GM12864 (cell line): ENCODE measurements around the gene TOM1L2.

ENCODE experiments used
- DNase-seq: peaks from one replicate; pipeline ENCODE4 v3.0.0-alpha.2; 2011; ENCODE audit warnings: low read depth
- H3K4me3 ChIP-seq: 2 replicates; pipeline ENCODE4 v1.5.1; 2011; ENCODE audit warnings: mild to moderate bottlenecking, low read depth, low read length, control low read depth
- CTCF ChIP-seq: IDR thresholded peaks from 2 replicates; pipeline ENCODE4 v1.5.1; 2011; ENCODE audit warnings: low read depth, mild to moderate bottlenecking, moderate library complexity, low read length, control low read depth, inconsistent platforms; ENCODE audit errors: missing control alignments

The TOM1L2 gene

GRCh38 chr17:18015593-18015992 is 43.4 kb upstream of the TOM1L2 start:
- no peak for DNase-seq
- no peak for TF ChIP-seq CTCF
- H3K4me3 ChIP-seq, result no peak overlapping the region

DNA sequence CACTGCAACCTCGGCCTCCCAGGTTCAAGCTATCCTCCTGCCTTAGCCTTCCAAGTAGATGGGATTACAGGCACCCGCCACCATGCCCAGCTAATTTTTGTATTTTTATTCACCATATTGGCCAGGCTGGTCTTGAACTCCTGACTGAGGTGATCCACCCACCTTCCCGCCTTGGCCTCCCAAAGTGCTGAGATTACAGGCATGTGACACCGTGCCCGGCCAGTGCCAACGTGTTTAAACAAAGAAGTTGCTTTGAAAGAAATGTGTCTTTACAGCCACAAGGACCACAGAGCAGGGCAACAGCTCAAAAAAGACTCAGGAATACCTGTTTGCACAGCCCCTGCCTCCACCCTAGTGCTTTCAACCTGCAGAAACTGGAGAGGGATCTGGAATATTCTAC is 41.8 kb upstream of the TOM1L2 start:
- no peak overlapping the region for H3K4me3 ChIP-seq
- TF ChIP-seq CTCF, result no peak
- DNase-seq, result no peak

GRCh38 chr17:18011286-18011685 is 39.1 kb upstream of the TOM1L2 start:
- no peak overlapping the region for H3K4me3 ChIP-seq
- no peak for TF ChIP-seq CTCF

GRCh38 chr17:18009609-18010420 is 37.6 kb upstream of the TOM1L2 start:
- no peak for DNase-seq
- H3K4me3 ChIP-seq, result no peak overlapping the region
- TF ChIP-seq CTCF, result no peak

More at GRCh38 chr17:18011286-18011685, 39.1 kb upstream of the TOM1L2 start:
- no peak for DNase-seq

DNA sequence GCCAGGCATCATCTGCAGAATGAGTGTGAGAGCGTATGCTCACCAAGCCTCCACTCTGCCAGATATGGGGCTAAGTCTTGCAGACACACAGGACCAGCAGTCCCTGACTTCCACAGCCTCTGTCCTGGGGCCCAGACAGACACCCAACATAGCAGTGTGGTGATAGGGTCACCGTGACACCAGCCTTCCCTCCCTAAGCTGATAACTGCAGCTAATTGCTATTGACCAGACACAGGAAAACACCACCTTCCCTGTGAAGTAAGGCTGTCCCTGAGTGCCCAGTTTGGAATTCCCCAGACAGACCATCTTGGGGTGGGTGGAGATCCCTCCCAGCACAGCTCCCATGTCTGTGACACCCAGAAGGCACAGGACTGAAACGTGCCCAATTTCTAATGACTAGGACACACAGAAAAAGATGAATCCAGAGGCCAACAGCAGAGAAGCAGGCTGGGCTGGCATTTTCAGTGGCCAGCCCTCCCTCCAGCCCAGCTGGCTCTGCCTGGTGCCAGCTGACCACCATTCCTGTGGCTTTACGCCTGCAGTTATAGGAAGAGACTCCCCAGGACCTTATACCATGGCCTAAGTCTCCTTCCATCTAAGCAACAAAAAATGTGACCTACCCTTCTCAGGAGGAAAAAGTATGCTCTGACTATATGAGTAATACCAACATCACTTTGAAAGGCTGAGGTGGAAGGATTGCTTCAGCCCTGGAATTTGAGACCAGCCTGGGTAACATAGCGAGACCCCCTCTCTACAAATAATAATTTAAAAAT is 36.5 kb upstream of the TOM1L2 start:
- TF ChIP-seq CTCF, result no peak
- no peak overlapping the region for H3K4me3 ChIP-seq
- DNase-seq, result no peak

GRCh38 chr17:18006495-18007239 is 34.5 kb upstream of the TOM1L2 start:
- TF ChIP-seq CTCF, result no peak
- no peak for DNase-seq
- H3K4me3 ChIP-seq, result no peak overlapping the region
